Measurements from ENCODE around the gene GSTCD.
A peak's percentile ranks its signal among the peaks of the same experiment; 100 is the strongest.

GSTCD gene

GRCh38 chr4:105894660-105895582, 186.3 kb downstream of the GSTCD start, which contains the start of gene NPNT:
NPNT (plus strand) TSS chr4:105895471; CDS start chr4:105895653, 182 bp downstream.
- peak; percentile 5 for DNase-seq

GRCh38 chr4:105895583-105896460, 187.2 kb downstream of the GSTCD start:
- DNase-seq, result peak; percentile 12

- no peak for DNase-seq
These were observed 187.9 kb downstream of the GSTCD start for GRCh38 chr4:105896461-105896942.

Data from NCI-H1694 treated with DMSO at 0.1 percent for 48 hours (cell line).